ENCODE data around the gene FNIP2. TPM values are rescaled to one million over a fixed set of nuclear protein-coding genes. Genes with fewer than 3 reads are reported as not detected.
"Not testable (repeated sequence)": the region's sequence is repeated elsewhere in the genome, so short reads cannot be mapped to it uniquely, and the experiment has no call there.

FNIP2 gene
- total RNA-seq, 1 donor from 2014 or later: 57.2 TPM

DNA sequence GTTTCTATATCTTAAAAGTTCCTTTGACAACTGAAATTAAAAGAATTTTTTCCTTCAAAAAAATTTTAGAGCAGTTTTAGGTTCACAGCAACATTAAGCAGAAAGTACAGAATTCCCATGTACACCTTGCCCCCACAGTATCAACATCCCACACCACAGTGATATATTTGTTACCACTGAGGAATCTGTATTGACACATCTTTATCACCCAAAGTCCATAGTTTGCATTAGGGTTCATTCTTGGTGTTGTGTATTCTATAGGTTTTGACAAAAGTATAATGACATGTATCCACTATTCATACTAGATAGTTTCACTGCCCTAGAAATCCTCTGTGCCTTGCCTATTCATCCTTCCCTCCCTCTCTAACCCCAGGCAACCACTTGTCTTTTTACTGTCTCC is 43.7 kb downstream of the FNIP2 start:
- no peak for DNase-seq (ENCODE audit: low spot score)

GRCh38 chr4:158813113-158813512 is 44.3 kb downstream of the FNIP2 start:
- DNase-seq (ENCODE audit: low spot score): no peak

DNA sequence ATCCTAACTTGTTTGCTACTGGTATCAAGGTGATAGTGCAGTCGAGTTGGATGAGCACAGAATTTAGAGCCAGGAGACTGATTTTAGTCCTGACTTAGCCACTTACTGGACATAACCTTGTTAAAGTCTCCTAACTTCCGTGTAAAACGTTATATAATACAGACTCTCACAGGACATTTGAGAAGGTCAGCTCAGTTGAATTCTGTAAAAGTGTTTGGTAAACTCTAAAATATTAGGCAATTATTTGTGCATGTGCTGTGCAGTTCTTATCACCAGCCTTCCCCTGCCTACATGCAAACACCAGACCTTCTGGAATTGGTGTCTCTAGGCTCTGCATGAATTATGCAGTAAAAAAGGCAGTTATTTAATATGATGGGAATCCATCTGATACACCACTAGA is 45.4 kb downstream of the FNIP2 start:
- DNase-seq (ENCODE audit: low spot score): no peak

DNA sequence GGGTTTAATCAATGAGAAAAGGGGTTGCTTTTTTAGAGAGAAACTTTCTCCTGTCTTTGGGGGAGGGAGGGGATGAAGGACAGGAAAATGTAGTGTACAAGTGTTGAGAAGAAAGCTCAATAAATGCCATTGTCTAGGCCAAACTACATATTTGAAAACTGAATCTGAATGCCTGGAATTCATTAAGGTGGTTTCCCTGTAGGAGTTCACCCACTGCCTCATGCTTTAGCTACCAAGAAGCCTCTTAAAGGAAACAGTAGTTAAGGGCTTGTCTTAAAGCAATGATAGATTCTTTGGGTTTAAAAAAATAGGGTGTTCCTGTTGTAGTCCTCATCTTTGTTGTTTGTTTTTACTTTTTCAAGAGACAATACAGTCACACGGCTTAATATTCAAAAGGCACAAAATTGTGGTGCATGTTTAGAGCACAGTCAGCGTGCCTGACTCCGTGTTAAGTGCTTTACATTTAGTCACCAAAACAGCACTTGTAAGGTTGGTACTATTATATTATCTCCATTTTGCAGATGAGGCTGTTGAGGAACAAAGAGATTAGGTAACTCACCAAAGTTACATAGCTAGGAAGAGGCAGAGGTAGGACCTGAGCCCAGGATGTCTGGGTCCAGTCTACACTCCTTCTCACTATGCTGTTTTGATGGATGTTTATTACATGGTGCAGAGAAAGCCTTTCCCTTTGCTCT is 46.0 kb downstream of the FNIP2 start:
- no peak for DNase-seq (ENCODE audit: low spot score)

- DNase-seq (ENCODE audit: low spot score): no peak
Measured at GRCh38 chr4:158816955-158817354, 48.1 kb downstream of the FNIP2 start.

DNA sequence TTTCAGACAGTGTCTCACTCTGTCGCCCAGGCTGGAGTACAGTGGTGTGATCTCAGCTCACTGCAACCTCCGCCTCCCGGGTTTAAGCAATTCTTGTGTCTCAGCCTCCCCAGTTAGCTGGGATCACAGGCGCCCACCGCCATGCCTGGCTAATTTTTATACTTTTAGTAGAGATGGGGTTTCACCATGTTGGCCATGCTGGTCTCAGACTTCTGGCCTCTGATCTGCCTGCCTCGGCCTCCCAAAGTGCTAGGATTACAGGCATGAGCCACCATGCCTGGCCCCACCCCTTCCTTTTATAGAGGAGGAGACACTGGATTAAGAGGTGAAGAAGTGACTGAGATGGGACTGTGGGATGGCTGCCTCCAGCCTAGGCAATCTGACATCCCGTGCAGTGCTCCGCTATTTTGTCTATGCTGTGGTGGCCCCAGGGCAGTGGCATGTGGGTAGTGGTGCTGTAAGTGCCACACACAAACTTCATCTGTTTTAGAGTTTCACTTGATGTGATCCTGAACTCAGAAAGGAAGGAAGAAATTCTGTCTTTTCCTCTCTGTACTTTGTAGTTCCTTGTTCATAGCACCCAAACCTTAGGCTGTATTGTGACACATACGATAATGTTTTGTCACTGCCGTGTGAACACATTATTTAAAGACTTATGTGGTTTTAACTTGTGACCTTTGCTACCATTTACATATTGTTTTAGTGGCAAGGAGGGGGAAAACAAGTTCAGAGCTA is 48.9 kb downstream of the FNIP2 start:
- no peak for DNase-seq (ENCODE audit: low spot score)

- DNase-seq (ENCODE audit: low spot score): no peak
Measured at GRCh38 chr4:158818560-158819140, 49.8 kb downstream of the FNIP2 start.

- no peak for DNase-seq (ENCODE audit: low spot score)
Measured at GRCh38 chr4:158819942-158820786, 51.3 kb downstream of the FNIP2 start.

DNA sequence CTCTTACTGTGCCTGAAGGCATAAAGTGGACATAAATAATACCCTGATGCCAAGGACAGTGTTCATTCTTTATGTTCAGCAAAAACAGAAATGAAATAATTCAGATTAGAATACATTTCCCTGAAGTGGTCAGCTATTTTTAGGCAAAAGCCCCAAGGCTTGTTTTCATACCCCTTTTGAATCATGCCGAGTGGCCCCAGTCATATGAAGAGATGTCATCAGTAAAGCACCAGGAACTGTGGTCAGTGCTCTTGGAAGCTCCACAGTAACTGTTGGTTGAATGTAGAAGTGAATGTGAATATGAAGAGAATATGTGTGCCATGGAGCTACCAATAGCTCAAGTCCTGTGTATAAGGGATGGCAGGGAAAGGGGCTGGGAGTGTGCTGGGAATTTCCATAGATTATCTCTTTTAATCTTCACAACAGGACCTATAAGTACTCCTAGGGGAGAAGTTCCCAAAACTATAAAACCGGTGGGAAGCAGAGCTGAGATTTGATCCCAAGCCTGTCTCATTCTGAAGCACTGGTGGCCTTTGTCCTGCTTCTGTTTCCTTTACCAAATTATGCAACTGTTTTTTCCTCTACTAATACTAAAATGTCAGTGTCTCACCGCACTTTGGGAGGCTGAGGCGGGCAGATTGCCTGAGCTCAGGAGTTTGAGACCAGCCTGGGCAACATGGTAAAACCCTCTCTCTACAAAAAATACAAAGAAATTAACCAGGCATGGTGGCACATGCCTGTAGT is 52.6 kb downstream of the FNIP2 start:
- no peak for DNase-seq (ENCODE audit: low spot score)

GRCh38 chr4:158822348-158822747 is 53.5 kb downstream of the FNIP2 start:
- DNase-seq (ENCODE audit: low spot score): no peak

DNA sequence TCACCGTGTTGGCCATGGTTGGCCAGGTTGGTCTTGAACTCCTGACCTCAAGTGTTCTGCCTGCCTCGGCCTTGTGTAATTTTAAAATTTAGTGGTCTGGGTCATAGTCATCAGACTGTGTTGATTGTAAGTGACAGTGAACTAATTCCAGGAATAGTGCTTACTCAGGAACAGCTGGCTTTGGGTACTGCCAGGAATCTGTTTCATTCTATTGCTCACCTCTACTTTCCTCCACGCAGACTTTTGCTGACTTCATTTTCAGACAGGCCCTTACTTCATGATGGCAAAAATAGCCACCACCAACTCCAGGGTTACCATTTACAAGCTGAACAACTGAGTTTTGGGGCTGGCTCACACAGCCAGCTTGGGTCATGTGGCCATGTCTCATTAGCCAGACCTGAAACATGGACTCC is 54.6 kb downstream of the FNIP2 start:
- no peak for DNase-seq (ENCODE audit: low spot score)

DNA sequence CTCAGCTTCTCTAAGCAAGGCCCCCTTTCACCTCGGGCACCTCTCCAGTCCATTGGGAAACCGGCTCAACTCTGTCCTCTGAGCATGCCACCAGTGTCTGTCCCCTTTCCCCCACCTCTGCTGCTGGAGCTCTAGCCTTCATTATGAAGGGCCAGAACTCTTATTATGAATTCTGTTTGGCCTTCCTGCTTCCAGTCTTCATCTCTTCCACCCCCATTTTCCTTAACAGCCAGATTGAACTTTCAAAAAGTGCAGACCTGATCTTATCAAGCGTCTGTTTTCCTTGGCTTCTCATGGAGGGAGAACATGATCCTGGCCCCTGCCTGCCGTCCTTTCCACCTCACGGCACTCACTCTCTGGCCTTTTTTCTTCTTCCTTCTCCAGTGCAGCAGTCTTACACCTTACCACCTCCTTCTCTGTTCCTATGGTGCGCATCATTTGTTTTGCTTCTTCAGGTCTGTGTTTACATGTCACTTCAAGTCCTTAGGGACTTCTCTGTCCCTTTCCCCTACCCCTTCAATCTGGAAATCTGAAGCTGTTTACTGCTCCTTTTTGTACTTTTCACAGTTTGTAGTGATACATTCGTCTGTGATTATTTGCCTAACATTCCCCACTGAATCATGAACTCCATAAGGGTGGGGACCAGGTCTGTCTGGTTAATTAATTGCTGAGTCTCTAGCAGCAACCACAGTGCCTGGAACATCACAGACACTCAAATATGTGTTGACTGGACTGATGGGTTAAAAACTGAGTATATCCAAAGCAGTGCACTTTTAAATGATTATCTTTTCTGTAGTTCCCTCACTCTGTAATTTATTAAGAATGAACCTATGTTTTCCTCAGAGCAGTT is 55.8 kb downstream of the FNIP2 start:
- no peak for DNase-seq (ENCODE audit: low spot score)

- no peak for DNase-seq (ENCODE audit: low spot score)
Measured at GRCh38 chr4:158825433-158826036, 56.7 kb downstream of the FNIP2 start.

- no peak for DNase-seq (ENCODE audit: low spot score)
Measured at GRCh38 chr4:158826057-158826456, 57.2 kb downstream of the FNIP2 start.

DNA sequence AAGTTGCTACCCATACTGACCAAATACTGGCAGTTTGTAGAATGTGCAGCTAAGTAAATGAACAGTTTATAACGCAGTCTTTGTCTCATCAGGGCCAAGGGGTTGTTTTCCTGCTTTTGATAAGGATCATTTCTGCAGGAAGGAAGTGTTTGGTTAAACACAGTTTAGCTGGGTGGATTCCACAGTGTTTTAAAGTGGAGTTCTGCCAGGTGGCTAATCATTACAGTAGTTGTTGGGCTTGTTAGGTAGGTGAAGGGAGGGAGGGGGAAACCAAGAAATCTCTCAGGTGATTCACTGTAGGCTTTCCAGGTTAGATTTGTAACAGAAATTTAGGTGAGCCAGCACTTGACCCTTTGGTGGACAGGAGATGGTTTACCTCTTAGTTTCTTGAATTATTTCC is 58.1 kb downstream of the FNIP2 start:
- no peak for DNase-seq (ENCODE audit: low spot score)

GRCh38 chr4:158827543-158827981 is 58.7 kb downstream of the FNIP2 start:
- no peak for DNase-seq (ENCODE audit: low spot score)

DNA sequence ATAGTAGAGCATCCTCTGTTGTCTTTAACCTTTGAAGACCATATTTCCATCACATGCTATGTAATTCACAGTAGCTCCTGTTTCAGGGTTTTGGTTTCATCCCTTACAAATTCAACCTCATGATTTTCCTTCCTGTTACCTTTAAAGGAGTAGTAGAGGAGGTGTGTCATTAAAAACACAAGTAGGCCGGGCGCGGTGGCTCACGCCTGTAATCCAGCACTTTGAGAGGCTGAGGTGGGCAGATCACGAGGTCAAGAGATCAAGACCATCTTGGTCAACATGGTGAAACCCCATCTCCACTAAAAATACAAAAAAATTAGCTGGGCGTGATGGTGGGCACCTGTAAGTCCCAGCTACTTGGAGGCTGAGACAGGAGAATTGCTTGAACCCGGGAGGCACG is 59.3 kb downstream of the FNIP2 start:
- not testable (repeated sequence) for DNase-seq (ENCODE audit: low spot score)

DNA sequence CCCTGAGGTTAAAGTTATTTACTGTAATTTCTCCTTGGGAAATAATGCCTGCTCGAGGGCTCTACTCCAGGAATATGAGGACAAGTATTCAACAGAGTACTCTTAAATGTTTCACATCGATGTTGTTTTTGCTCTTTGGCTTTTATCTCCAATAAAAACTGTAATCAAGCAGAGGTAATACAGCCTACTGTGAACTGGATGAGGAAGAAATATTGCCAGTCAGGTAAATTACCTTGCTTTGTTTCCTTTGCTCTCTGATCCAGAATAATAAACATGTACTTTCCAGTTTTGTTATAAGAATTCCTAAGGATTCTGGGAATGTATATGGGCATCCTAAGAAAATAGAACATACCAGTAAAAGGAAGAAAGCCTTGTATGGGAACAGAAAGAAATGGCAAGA is 60.4 kb downstream of the FNIP2 start:
- DNase-seq (ENCODE audit: low spot score): no peak

DNA sequence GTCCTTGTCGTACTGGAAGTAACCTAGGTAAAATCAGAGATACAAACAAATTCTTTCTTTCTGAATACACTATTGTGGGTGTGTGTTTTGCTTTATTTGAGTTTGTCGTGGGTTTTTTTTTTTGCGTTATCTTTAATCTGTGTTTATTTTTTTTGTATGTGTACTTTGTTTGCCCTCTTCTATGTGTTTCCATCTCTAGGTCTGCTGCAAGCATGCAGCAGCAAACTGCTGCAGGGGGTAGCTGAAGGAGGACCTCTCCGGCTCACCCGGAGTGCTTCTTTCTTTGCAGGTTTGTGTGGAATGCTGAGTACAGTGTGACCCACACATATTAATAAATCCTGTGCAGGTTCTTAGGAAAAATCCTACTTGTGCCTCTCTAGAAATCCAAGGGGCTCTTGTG is 64.8 kb downstream of the FNIP2 start:
- DNase-seq (ENCODE audit: low spot score): no peak

Measured in mesenteric fat pad (tissue), 1 donor.